ENCODE measurements around the gene ZNF837.

Gene ZNF837

DNA sequence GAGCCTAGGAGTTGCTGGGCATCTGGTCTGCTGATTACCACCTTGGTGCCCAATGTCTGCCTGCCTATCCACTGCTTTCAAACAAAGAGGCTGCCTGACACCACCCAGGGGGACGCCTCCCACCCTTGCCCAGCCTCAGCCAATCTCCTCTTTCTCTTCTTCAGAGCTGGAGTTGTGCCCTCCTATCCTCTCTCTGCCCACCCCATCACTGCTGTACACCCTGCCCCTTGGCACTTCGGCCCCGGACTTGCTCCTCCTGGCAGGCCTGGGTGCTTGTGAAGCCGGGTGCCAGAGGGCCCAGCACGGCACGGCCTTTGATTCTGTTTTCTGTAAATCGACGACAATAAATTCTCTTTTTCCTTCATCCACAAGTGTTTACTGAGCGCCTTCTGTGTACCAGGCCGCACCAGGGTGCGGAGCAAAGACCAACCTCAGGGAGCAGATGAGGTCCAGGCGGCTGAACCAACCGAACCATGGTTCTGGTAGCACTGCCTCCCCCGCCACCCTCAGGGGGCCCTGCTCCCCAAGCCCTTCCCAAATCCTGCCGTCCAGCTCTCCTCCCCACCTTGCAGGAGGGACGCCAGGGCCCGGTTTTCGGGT lies 19.6 kb upstream of the ZNF837 start:
- no peak for DNase-seq (ENCODE audit: low spot score in 2 of 2)
- peaks cover 22% of the 10 kb centered on the region for H3K36me3 Mint-ChIP-seq
- peaks cover 22% of the 10 kb centered on the region for H3K4me1 Mint-ChIP-seq
- peak overlapping the region; percentile 88 for H3K4me3 Mint-ChIP-seq
- peak overlapping the region; percentile 96 for H3K27ac Mint-ChIP-seq
- ATAC-seq: no peak
- no peaks in the 10 kb centered on the region for H3K9me3 Mint-ChIP-seq

DNA sequence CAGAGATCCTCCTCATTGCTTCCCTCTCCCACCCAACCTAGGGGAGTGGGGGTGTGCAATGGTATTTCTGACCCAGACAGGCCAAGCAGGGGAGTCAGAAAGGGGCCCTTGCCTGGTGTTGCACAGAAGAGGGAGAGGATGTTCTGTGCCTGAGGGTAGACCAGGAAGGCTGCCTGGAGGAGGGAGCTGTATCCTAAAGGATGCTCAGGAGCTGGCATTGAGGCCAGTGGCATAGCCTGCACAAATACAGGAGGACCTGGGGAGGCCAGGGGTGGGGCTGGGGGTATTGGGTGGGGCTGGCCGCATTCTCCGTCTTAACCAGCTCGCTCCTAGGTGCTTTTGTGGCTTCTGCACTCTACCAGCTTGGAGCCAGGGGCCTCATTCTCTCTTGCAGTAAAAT lies 19.1 kb upstream of the ZNF837 start:
- ATAC-seq (no peak), DNase-seq (ENCODE audit: low spot score in 2 of 2) (no peak)
- Mint-ChIP-seq H3K27ac (no peak overlapping the region), H3K9me3 (no peaks in the 10 kb centered on the region), H3K4me3 (peak overlapping the region; percentile 88), H3K4me1 (peaks cover 22% of the 10 kb centered on the region), H3K36me3 (peaks cover 28% of the 10 kb centered on the region)

DNA sequence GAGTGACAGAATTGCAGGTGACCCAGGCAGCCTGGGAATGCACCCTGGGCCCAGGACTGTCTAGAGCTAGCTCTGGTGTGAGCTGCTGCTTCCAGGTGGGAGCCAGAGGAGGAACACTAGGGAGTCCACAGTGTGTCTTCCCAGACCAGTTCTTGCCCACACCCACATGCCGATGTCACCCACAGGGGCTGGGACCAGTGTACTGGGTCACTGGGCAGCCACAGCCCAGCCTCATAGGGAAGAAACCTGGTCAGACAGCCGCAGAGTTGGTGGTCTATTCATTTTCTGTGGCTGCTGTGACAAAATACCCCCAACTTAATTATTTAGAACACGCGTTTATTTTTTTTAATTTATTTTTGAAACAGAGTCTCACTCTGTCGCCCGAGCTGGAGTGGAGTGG lies 17.7 kb upstream of the ZNF837 start:
- ATAC-seq (no peak), DNase-seq (ENCODE audit: low spot score in 2 of 2) (no peak)

DNA sequence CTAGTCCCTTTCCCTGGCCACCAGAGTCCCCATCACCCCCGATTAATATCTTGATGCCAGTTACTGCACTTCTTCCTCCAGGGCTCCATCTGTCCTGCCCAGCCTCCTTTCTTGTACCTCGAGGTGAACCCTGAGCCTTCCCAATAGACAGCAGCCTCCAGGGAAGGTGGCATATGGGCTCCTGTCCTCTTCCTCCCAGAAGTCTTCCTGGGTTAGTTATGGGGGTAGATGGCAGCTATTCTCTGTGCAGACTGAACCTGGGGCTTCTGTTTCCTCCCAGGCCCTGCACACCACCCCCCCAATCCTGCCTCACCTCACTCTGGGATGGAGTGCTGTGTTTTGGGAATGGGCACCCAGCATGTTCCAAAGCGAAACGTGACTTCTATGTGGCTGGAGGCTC lies 17.3 kb upstream of the ZNF837 start:
- ATAC-seq (no peak), DNase-seq (ENCODE audit: low spot score in 2 of 2) (no peak)
- Mint-ChIP-seq H3K27ac (no peak overlapping the region), H3K9me3 (no peaks in the 10 kb centered on the region), H3K4me3 (no peak overlapping the region), H3K36me3 (peaks cover 46% of the 10 kb centered on the region), H3K4me1 (peaks cover 32% of the 10 kb centered on the region)

More for the DNA sequence above, 17.7 kb upstream of the ZNF837 start:
- H3K9me3 Mint-ChIP-seq: no peaks in the 10 kb centered on the region
- H3K4me3 Mint-ChIP-seq: no peak overlapping the region
- H3K36me3 Mint-ChIP-seq: peaks cover 41% of the 10 kb centered on the region
- peaks cover 32% of the 10 kb centered on the region for H3K4me1 Mint-ChIP-seq
- no peak overlapping the region for H3K27ac Mint-ChIP-seq

DNA sequence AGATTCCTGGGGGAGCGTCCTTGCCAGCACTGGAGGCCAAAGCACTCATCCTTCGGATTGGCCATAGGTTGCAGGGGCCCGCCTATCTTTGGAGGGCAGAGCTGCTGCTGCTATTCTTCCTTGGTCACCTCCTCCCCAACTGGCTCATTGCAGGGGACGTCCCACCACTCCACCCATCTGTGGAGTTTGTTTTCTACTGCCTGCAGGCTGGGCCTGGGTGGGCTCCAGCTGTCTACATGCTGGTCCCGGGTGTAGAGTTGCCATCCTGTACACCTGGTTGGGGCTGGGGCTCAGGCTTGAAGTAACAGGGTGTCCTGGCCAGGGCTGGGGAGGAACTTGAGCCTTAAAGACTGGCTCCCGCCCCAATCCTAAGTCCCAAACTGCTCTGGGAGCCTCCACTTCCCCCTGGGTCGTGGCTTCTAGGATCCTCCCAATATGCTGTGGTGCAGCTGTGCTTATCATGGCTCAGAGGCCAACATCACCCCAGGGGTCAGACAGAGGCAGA lies 16.8 kb upstream of the ZNF837 start:
- no peak for ATAC-seq
- Mint-ChIP-seq H3K4me3 (no peak overlapping the region), H3K27ac (no peak overlapping the region), H3K9me3 (no peaks in the 10 kb centered on the region), H3K4me1 (peaks cover 37% of the 10 kb centered on the region), H3K36me3 (peaks cover 51% of the 10 kb centered on the region)
- no peak for DNase-seq (ENCODE audit: low spot score in 2 of 2)

DNA sequence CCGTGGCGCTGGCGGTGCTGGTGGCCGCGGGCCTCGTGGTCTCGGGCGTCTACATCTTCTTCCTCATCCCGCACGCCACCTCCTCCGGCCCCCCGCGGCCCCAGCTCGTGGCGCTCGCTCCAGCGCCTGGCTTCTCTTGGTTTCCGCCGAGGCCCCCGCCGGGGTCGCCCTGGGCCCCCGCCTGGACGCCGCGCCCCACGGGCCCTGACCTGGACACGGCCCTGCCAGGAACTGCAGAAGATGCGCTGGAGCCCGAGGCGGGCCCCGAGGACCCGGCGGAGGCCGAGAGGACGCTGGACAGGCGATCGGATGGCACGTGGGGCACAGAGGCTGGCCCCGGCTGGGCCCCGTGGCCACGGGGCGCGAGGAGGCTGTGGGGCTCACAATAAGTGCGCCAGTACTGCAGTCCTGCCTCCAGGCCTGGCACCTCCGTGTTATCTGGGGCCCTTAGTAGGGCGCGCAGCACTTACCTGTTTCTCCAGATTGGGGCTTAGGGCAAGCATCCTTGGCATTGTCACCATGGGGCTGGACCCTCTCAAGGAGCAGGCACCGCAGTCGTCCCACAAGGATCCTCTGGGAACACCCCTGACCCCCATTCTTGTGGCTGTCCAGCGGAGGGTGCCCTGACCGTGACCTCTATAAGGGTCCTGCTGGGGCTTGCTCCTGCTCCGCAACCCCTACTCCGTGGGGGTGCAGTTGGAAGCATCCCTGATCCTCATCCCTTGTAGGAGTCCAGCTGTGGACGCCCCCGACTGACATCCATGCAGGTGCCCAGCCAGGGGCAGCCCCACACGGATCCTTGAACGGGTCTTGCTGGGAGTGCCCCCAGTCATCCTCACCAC lies 16.1 kb upstream of the ZNF837 start:
- H3K36me3 Mint-ChIP-seq: peaks cover 57% of the 10 kb centered on the region
- H3K4me3 Mint-ChIP-seq: no peak overlapping the region
- H3K9me3 Mint-ChIP-seq: no peaks in the 10 kb centered on the region
- no peak for ATAC-seq
- no peak for DNase-seq (ENCODE audit: low spot score in 2 of 2)
- peaks cover 37% of the 10 kb centered on the region for H3K4me1 Mint-ChIP-seq
- no peak overlapping the region for H3K27ac Mint-ChIP-seq

DNA sequence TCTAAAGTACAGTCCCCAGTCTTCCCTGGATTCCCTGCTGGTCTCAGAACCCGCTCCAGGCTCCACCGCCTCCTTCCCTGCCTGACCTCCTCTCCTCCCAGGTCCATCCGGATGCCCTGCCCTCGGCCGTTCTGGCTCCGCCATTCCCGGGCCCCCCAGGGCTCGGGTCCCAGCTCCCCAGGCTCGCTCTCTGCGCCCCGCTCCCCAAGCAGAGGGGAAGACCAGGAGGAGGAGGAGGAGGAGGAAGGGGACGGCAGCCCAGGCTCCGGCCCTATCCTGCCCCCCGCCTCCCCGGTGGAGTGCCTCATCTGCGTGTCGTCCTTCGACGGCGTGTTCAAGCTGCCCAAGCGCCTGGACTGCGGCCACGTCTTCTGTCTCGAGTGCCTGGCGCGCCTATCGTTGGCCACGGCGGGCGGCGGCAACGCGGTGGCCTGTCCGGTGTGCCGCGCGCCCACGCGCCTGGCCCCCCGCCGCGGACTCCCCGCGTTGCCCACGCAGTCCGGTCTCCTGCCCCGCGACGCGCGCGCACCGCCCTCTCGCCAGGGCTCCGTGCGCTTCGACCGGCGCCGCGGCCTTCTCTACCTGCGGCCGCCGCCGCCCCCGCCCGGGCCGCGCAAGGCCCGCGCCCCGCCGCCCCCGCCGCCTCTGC lies 15.3 kb upstream of the ZNF837 start:
- no peak for ATAC-seq
- Mint-ChIP-seq H3K36me3 (peaks cover 60% of the 10 kb centered on the region), H3K27ac (no peak overlapping the region), H3K4me1 (peaks cover 32% of the 10 kb centered on the region), H3K4me3 (no peak overlapping the region), H3K9me3 (no peaks in the 10 kb centered on the region)
- DNase-seq (ENCODE audit: low spot score in 2 of 2): peak in 1 of 2 donors; percentile 56

DNA sequence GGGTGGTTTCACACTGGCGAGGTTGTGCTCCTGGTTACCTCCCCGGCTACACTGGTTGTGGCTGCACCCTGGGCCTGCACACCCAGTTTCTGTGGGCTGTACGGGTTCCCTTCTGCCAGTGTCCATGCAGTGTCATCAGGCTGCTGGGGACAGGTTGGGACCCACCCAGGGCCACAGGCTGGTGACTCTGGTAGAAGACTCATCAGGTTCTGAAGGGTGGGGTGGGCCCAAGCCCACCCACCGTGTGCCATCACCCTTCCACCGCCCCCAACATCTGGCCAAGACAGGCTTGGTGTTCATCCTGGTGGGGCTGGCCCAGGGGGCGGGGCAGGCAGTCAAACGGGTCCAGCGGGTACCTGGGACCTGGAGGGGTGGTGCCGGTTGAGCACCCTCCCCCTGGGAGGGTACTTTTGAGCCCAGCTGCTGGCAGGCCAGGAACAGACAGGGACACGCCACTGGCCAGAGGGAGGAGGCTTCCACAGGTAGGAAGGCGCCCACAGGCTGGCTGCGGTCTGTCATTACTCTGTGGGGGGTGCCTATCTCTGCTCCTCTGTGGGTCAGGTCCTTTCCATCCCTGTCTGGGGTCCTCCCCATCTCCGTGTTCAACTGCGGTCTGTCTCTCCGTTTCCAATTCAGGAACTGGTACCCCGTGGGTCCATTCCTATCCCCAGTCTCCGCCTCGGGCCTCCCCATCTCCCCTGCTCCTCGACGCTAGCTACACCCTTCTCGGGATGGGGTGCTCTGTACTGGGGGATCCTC lies 14.6 kb upstream of the ZNF837 start, which contains the start of gene RNF225:
TSS of gene RNF225 (plus strand) at position 437 of the 759 bp plus-strand sequence. CDS start 434 bp downstream, outside the sequence.
- Mint-ChIP-seq H3K4me3 (no peak within 1 kb of the TSS), H3K36me3 (peaks cover 65% of the 10 kb centered on the region), H3K9me3 (no peaks in the 10 kb centered on the region), H3K4me1 (peaks cover 25% of the 10 kb centered on the region), H3K27ac (no peak within 1 kb of the TSS)
- ATAC-seq: peak; percentile 14
- DNase-seq (ENCODE audit: low spot score in 2 of 2): no peak

DNA sequence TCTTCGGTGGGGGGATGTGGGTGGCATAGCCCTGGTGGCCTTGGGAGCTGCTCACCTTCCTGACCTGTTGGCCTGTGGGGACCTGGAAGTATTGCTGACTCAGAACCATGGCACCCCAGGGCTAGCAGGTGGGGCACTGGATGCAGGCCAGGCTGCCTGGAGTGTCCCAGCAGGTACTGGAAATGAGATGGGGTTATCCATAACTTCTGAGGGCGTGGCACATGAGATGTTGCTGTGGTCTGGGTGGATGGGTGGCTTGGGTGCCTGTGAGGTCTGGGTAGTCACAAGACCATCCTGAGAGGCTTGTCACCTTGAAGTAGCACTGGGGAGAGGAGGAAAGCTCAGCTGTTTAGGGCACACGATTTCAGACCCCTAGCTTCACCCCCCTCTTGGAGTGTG lies 14.0 kb upstream of the ZNF837 start:
- H3K27ac Mint-ChIP-seq: no peak overlapping the region

DNA sequence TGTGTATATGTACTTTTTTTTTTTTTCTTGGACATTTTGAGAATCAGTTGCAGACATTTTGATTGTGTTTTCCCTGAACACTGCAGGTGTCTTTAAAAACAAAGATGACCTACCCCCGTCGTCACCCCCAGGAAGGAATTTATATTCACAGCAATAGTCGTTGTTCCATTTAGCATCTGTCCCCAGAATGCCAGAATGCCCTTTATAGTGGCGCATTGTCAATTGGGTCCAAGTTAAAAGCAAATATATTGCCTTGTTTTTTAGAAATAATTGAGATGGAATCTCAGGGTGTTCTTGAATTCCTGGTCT lies 12.8 kb upstream of the ZNF837 start:
- no peaks in the 10 kb centered on the region for H3K9me3 Mint-ChIP-seq
- no peak overlapping the region for H3K27ac Mint-ChIP-seq
- no peak for DNase-seq (ENCODE audit: low spot score in 2 of 2)
- no peak overlapping the region for H3K4me3 Mint-ChIP-seq
- peaks cover 82% of the 10 kb centered on the region for H3K36me3 Mint-ChIP-seq
- peaks cover 29% of the 10 kb centered on the region for H3K4me1 Mint-ChIP-seq
- ATAC-seq: no peak

More for the DNA sequence above, 14.0 kb upstream of the ZNF837 start:
- Mint-ChIP-seq H3K9me3 (no peaks in the 10 kb centered on the region), H3K36me3 (peaks cover 71% of the 10 kb centered on the region), H3K4me1 (peaks cover 21% of the 10 kb centered on the region), H3K4me3 (no peak overlapping the region)
- no peak for DNase-seq (ENCODE audit: low spot score in 2 of 2)
- ATAC-seq: peak; percentile 3

DNA sequence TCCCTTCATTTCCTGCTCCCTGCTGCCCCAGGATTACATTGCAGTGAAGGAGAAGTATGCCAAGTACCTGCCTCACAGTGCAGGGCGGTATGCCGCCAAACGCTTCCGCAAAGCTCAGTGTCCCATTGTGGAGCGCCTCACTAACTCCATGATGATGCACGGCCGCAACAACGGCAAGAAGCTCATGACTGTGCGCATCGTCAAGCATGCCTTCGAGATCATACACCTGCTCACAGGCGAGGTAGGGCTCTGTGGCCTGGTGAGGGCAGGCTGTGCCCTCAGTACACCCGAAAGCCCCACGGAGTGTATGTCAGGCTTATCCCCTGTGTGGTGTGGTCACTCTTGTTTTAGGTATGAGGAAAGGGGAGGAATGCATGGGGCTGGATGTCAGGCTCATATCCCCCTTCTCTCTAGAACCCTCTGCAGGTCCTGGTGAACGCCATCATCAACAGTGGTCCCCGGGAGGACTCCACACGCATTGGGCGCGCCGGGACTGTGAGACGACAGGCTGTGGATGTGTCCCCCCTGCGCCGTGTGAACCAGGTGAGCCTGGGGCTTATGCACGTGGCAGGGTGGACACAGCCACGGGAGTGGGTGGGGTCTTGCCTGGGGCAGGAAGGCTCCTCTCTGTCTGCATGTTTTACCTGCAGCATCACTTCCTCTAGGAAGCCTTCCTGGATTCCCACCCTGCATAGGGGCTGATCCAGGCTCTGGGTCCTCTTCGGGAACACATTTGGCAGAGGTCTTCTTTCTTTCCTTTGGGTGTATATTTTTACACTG lies 12.3 kb upstream of the ZNF837 start:
- Mint-ChIP-seq H3K36me3 (peaks cover 87% of the 10 kb centered on the region), H3K4me3 (no peak overlapping the region), H3K27ac (no peak overlapping the region), H3K9me3 (no peaks in the 10 kb centered on the region), H3K4me1 (peaks cover 34% of the 10 kb centered on the region)
- DNase-seq (ENCODE audit: low spot score in 2 of 2): no peak
- no peak for ATAC-seq

DNA sequence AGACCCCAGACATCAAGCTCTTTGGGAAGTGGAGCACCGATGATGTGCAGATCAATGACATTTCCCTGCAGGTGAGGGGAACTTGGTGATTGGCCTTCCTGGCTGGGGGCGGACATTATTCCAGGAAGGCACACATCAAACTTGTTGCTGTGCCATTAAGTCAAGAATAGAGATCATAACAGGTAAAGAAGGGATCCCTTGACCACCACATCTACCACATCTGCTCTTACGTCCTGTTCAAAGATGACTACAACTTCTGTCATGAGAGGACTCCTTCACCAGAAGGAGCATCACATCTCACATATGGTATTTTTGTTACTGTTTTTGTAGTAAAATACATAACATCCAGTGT lies 7.3 kb upstream of the ZNF837 start:
- Mint-ChIP-seq H3K27ac (peak overlapping the region; percentile 96), H3K4me3 (peak overlapping the region; percentile 92), H3K4me1 (peaks cover 38% of the 10 kb centered on the region), H3K36me3 (peaks cover 77% of the 10 kb centered on the region), H3K9me3 (no peaks in the 10 kb centered on the region)
- no peak for ATAC-seq
- DNase-seq (ENCODE audit: low spot score in 2 of 2): no peak

DNA sequence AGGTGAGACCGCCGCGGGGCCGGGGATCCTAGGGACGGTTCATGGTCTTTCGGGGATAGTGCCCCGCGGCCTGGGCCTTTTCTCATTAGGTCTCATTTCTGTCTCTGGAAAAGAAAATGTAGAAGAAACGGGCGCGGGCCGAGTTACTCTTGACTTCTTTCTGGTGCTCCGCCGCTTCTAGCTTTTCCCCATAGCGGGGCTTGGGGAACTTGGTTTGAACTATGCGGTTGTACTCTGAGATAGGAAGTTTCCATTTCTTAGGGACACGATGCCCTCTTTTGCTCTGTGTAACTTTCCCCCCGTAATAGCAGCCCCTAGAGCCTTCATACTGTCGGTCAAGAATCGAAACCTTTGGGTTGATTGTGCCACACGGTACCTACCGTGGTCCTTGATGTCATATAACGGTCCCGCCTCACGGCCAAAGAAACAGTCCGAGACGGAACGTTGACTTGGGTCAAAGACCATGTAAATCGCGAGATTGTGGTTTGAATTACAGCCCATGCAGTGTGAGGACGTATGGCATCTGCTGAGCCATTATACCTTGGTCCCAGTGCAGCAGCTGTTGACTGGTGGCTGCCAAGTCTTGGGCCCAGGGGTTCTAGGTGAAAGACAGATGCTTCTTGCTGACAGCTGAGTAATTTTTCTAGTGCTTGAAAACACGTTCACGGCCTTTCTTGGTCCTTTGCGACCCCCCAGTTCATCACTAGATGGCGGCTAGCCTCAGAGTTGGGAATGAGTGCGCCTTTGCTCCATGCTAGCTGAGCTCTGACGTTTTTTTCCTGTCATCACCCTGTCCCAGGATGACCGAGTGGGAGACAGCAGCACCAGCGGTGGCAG lies 6.7 kb upstream of the ZNF837 start:
- ATAC-seq: no peak
- Mint-ChIP-seq H3K9me3 (no peaks in the 10 kb centered on the region), H3K27ac (peak overlapping the region; percentile 96), H3K4me1 (peaks cover 33% of the 10 kb centered on the region), H3K4me3 (peak overlapping the region; percentile 92), H3K36me3 (peaks cover 71% of the 10 kb centered on the region)
- no peak for DNase-seq (ENCODE audit: low spot score in 2 of 2)
